ENCODE measurements around the gene ZNF750.

- no peak for TF ChIP-seq CTCF (IDR thresholded peaks at IDR 0.05)
- no peak for TF ChIP-seq POLR2A (IDR thresholded peaks at IDR 0.05)
- TF ChIP-seq POLR2AphosphoS5 (IDR thresholded peaks at IDR 0.05; ENCODE audit: insufficient read depth in 1 of 2, low read depth in 1 of 2), result no peak
Measured at GRCh38 chr17:82878527-82878926, 38.7 kb upstream of the ZNF750 start.
